ENCODE measurements around the gene MYLIP.

GRCh38 chr6:16181439-16182297, 52.8 kb downstream of the MYLIP start:
- TF ChIP-seq GATA2 (IDR thresholded peaks at IDR 0.05; ENCODE audit: low read depth, low read length) (no peak), GATA3 (IDR thresholded peaks at IDR 0.05; ENCODE audit: low read depth, low read length) (no peak)

All from SH-SY5Y (cell line).